ENCODE data around the gene ADAMTSL3.

Gene ADAMTSL3

DNA sequence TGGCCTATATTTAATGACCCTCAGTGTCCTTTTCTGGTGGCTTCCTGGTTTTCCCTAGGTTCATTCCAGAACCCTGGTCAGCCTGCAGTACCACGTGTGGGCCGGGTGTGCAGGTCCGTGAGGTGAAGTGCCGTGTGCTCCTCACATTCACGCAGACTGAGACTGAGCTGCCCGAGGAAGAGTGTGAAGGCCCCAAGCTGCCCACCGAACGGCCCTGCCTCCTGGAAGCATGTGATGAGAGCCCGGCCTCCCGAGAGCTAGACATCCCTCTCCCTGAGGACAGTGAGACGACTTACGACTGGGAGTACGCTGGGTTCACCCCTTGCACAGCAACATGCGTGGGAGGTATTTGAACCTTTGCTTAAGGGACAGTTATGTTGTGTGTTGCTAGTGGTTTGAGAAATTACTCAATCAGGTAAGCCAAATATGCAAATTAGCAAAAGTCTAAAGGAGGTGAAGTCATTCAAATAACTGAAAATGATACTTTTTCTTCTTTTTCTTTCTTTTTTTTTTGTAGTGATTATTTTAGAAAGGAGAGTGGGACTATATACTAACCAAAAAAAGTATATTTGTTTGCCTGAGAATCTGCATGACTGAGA is 259.2 kb downstream of the ADAMTSL3 start:
- Histone ChIP-seq H3K9me2 (replicated peaks; ENCODE audit: low read depth, low read length) (no peaks in the 10 kb centered on the region), H3F3A (ENCODE audit: low read depth) (no peaks in the 10 kb centered on the region), H3K4me3 (ENCODE audit: low read length, poor library complexity, severe bottlenecking) (no peak overlapping the region), H3K9me3 (ENCODE audit: insufficient read depth, low read depth, low read length) (no peaks in the 10 kb centered on the region), H3K4me1 (ENCODE audit: insufficient read depth, low read length, poor library complexity, severe bottlenecking) (no peaks in the 10 kb centered on the region), H3K4me2 (ENCODE audit: low read depth, low read length, poor library complexity, severe bottlenecking) (no peak overlapping the region), H3K27me3 (ENCODE audit: insufficient read depth, low read length, poor library complexity, severe bottlenecking) (no peaks in the 10 kb centered on the region), H3K9ac (ENCODE audit: low read depth, low read length, poor library complexity, severe bottlenecking) (no peak overlapping the region), H3K79me2 (ENCODE audit: insufficient read depth, low read length) (no peaks in the 10 kb centered on the region), H3K36me3 (ENCODE audit: insufficient read depth, low read length) (no peaks in the 10 kb centered on the region), H2AFZ (ENCODE audit: low read length) (no peak overlapping the region), H4K20me1 (ENCODE audit: insufficient read depth, low read length, poor library complexity, severe bottlenecking) (no peaks in the 10 kb centered on the region)
- TF ChIP-seq EZH2phosphoT487 (IDR thresholded peaks at IDR 0.05; ENCODE audit: borderline replicate concordance): no peak
- TF ChIP-seq, protein P1, sequence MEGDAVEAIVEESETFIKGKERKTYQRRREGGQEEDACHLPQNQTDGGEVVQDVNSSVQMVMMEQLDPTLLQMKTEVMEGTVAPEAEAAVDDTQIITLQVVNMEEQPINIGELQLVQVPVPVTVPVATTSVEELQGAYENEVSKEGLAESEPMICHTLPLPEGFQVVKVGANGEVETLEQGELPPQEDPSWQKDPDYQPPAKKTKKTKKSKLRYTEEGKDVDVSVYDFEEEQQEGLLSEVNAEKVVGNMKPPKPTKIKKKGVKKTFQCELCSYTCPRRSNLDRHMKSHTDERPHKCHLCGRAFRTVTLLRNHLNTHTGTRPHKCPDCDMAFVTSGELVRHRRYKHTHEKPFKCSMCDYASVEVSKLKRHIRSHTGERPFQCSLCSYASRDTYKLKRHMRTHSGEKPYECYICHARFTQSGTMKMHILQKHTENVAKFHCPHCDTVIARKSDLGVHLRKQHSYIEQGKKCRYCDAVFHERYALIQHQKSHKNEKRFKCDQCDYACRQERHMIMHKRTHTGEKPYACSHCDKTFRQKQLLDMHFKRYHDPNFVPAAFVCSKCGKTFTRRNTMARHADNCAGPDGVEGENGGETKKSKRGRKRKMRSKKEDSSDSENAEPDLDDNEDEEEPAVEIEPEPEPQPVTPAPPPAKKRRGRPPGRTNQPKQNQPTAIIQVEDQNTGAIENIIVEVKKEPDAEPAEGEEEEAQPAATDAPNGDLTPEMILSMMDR (conservative IDR thresholded peaks at IDR 0.05; ENCODE audit: low read length): no peak

DNA sequence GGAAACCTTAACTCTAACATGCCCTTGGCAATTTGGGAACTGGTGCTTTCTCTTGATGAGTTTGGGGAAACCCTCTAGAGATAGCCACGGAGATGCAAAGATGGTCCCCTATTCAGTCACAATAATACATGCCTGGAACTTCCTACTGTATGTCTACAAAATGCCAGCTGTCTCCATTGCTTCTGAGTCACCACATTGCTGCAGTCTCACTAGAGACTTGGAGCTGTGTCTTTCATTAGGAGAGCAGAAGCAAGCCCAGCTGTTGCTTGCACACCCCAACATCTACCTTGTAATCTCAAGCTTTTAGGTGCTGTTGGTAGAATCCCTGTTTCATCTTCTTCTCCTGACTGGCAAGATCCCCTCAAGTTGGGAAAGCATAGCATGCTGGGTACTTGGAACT is 261.0 kb downstream of the ADAMTSL3 start:
- no peaks in the 10 kb centered on the region for H3K9me3 ChIP-seq (ENCODE audit: insufficient read depth, low read depth, low read length)
- H3K4me1 ChIP-seq (ENCODE audit: insufficient read depth, low read length, poor library complexity, severe bottlenecking): no peaks in the 10 kb centered on the region
- no peaks in the 10 kb centered on the region for H3K9me2 ChIP-seq (replicated peaks; ENCODE audit: low read depth, low read length)
- no peak overlapping the region for H3K4me2 ChIP-seq (ENCODE audit: low read depth, low read length, poor library complexity, severe bottlenecking)
- H2AFZ ChIP-seq (ENCODE audit: low read length): no peak overlapping the region
- H3K36me3 ChIP-seq (ENCODE audit: insufficient read depth, low read length): no peaks in the 10 kb centered on the region
- H4K20me1 ChIP-seq (ENCODE audit: insufficient read depth, low read length, poor library complexity, severe bottlenecking): no peaks in the 10 kb centered on the region
- no peaks in the 10 kb centered on the region for H3K79me2 ChIP-seq (ENCODE audit: insufficient read depth, low read length)
- no peaks in the 10 kb centered on the region for H3F3A ChIP-seq (ENCODE audit: low read depth)
- no peak overlapping the region for H3K9ac ChIP-seq (ENCODE audit: low read depth, low read length, poor library complexity, severe bottlenecking)
- H3K4me3 ChIP-seq (ENCODE audit: low read length, poor library complexity, severe bottlenecking): no peak overlapping the region
- H3K27me3 ChIP-seq (ENCODE audit: insufficient read depth, low read length, poor library complexity, severe bottlenecking): no peaks in the 10 kb centered on the region
- TF ChIP-seq EZH2phosphoT487 (IDR thresholded peaks at IDR 0.05; ENCODE audit: borderline replicate concordance): no peak
- TF ChIP-seq, protein P1 (conservative IDR thresholded peaks at IDR 0.05; ENCODE audit: low read length): no peak

DNA sequence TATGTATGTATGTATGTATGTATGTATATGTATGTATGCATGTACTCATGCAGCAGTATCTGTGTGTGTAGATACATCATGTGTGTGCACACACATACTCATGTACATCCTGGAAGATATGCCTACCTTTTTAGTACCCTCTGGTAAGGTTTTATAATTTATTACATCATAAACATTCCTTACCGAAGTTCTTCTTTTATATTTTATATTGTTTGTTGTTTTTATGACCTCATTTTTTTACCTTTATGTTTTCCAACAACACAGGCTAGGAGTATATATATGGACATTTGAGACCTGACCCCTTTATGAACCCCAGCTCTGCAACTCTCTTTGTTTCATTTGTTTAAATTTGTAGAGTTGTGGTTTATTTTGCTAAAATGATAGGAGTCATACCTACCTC is 263.5 kb downstream of the ADAMTSL3 start:
- no peaks in the 10 kb centered on the region for H3F3A ChIP-seq (ENCODE audit: low read depth)
- no peak for TF ChIP-seq EZH2phosphoT487 (IDR thresholded peaks at IDR 0.05; ENCODE audit: borderline replicate concordance)
- TF ChIP-seq, protein P1 (conservative IDR thresholded peaks at IDR 0.05; ENCODE audit: low read length): no peak
- H3K36me3 ChIP-seq (ENCODE audit: insufficient read depth, low read length): no peaks in the 10 kb centered on the region
- H3K4me2 ChIP-seq (ENCODE audit: low read depth, low read length, poor library complexity, severe bottlenecking): no peak overlapping the region
- H3K4me1 ChIP-seq (ENCODE audit: insufficient read depth, low read length, poor library complexity, severe bottlenecking): no peaks in the 10 kb centered on the region
- no peaks in the 10 kb centered on the region for H3K9me2 ChIP-seq (replicated peaks; ENCODE audit: low read depth, low read length)
- H3K79me2 ChIP-seq (ENCODE audit: insufficient read depth, low read length): no peaks in the 10 kb centered on the region
- no peaks in the 10 kb centered on the region for H3K27me3 ChIP-seq (ENCODE audit: insufficient read depth, low read length, poor library complexity, severe bottlenecking)
- H3K9ac ChIP-seq (ENCODE audit: low read depth, low read length, poor library complexity, severe bottlenecking): no peak overlapping the region
- H3K9me3 ChIP-seq (ENCODE audit: insufficient read depth, low read depth, low read length): no peaks in the 10 kb centered on the region
- no peak overlapping the region for H2AFZ ChIP-seq (ENCODE audit: low read length)
- H3K4me3 ChIP-seq (ENCODE audit: low read length, poor library complexity, severe bottlenecking): no peak overlapping the region
- no peaks in the 10 kb centered on the region for H4K20me1 ChIP-seq (ENCODE audit: insufficient read depth, low read length, poor library complexity, severe bottlenecking)
